Mucosa of descending colon (tissue), 3 donors: Measurements from ENCODE around the gene RPS6KA6. TPM values are rescaled to one million over a fixed set of nuclear protein-coding genes. Genes with fewer than 3 reads are reported as not detected.

Source experiments
- ATAC-seq: fragments of 200-7000 bp; cut with Tn5 transposase; one replicate; pipeline ENCODE4 v1.9.1; 2020; ENCODE audit warnings: mild to moderate bottlenecking, moderate library complexity
- DNase-seq, 3 donors: peaks; one replicate each; pipeline ENCODE4 v3.0.0-alpha.2; 2020
- H3K36me3 ChIP-seq: fragments of 200-600 bp; one replicate; pipeline ENCODE4 v1.8.0; 2021; ENCODE audit warnings: low read depth, mild to moderate bottlenecking
- H3K4me1 ChIP-seq: fragments of 200-600 bp; one replicate; pipeline ENCODE4 v1.8.0; 2021; ENCODE audit warnings: low read depth, mild to moderate bottlenecking
- H3K4me3 ChIP-seq: fragments of 200-600 bp; one replicate; pipeline ENCODE4 v1.8.0; 2021; ENCODE audit warnings: mild to moderate bottlenecking
- H3K9me3 ChIP-seq: fragments of 200-600 bp; one replicate; pipeline ENCODE4 v1.8.0; 2021; ENCODE audit warnings: mild to moderate bottlenecking
- CTCF ChIP-seq: fragments of 200-600 bp; IDR thresholded peaks from one replicate; pipeline ENCODE4 v1.8.0; 2022; ENCODE audit warnings: antibody characterized with exemption, mild to moderate bottlenecking
- intact Hi-C, 2 donors: fragments of 100-400 bp; cut with DNase I in 1 of 2; cut with micrococcal nuclease in 1 of 2; formaldehyde crosslinking; loops; one replicate each; pipeline versions ENCODE4 v1.11.0 to v1.11.1; 2022; cut with DNase I, micrococcal nuclease
- total RNA-seq, 3 donors: library from RNA; stranded (reverse); fragmentation: NEBNext Ultra II Directional in 2 of 3; extraction: Animal tissue kit (Norgen Biotek cat#: 25700) in 2 of 3; gene quantifications; one replicate each; pipeline versions ENCODE4 v1.2.1 to v1.2.4, GENCODE V29; 2021 to 2023
- donor health status: DM: no; HTN: no; CAD: no; lungs with moderate emphysema.
- donor health status: DM: no; HTN: no; CAD: no.
- donor health status: DM: no; HTN: yes; CAD: no.

RPS6KA6 gene
- total RNA-seq, 3 donors from 2014 or later = 9.7 to 16.6 (median 11.3) TPM

GRCh38 chrX:84168095-84168494 is 19.9 kb downstream of the RPS6KA6 start:
- intact Hi-C loops = no loop called here
- DNase-seq (no peak), ATAC-seq (no peak)
- Histone ChIP-seq H3K4me3 (no peak overlapping the region), H3K36me3 (no peaks in the 10 kb centered on the region), H3K9me3 (no peaks in the 10 kb centered on the region), H3K4me1 (no peaks in the 10 kb centered on the region)
- no peak for TF ChIP-seq CTCF

- Histone ChIP-seq H3K4me1 (no peaks in the 10 kb centered on the region), H3K36me3 (no peaks in the 10 kb centered on the region), H3K4me3 (no peak overlapping the region), H3K9me3 (no peaks in the 10 kb centered on the region)
- intact Hi-C loops = no loop called here
- DNase-seq (no peak), ATAC-seq (no peak)
- no peak for TF ChIP-seq CTCF
Observed at GRCh38 chrX:84165711-84166110, 22.3 kb downstream of the RPS6KA6 start.

- no peak for DNase-seq
Observed at GRCh38 chrX:84162401-84162800, 25.6 kb downstream of the RPS6KA6 start.

GRCh38 chrX:84161641-84162040 is 26.4 kb downstream of the RPS6KA6 start:
- intact Hi-C loops = no loop called here
- no peaks in the 10 kb centered on the region for H3K36me3 ChIP-seq
- H3K4me3 ChIP-seq = no peak overlapping the region
- TF ChIP-seq CTCF = no peak
- H3K9me3 ChIP-seq = no peaks in the 10 kb centered on the region
- no peak for ATAC-seq
- no peak for DNase-seq
- H3K4me1 ChIP-seq = no peaks in the 10 kb centered on the region

More at GRCh38 chrX:84162401-84162800, 25.6 kb downstream of the RPS6KA6 start:
- TF ChIP-seq CTCF = no peak
- Histone ChIP-seq H3K36me3 (no peaks in the 10 kb centered on the region), H3K4me1 (no peaks in the 10 kb centered on the region), H3K4me3 (no peak overlapping the region), H3K9me3 (no peaks in the 10 kb centered on the region)
- intact Hi-C loops = no loop called here
- ATAC-seq = no peak

GRCh38 chrX:84160736-84161135 is 27.3 kb downstream of the RPS6KA6 start:
- intact Hi-C loops = no loop called here
- DNase-seq (no peak), ATAC-seq (no peak)
- Histone ChIP-seq H3K36me3 (no peaks in the 10 kb centered on the region), H3K4me3 (no peak overlapping the region), H3K4me1 (no peaks in the 10 kb centered on the region), H3K9me3 (no peaks in the 10 kb centered on the region)
- no peak for TF ChIP-seq CTCF

- no peak for DNase-seq
- Histone ChIP-seq H3K4me1 (no peaks in the 10 kb centered on the region), H3K4me3 (no peak overlapping the region), H3K9me3 (no peaks in the 10 kb centered on the region), H3K36me3 (no peaks in the 10 kb centered on the region)
- intact Hi-C loops = no loop called here
- ATAC-seq = no peak
- no peak for TF ChIP-seq CTCF
Observed at GRCh38 chrX:84156821-84157220, 31.2 kb downstream of the RPS6KA6 start.
